GM13976 (cell line): ENCODE data around the gene RAB4B.
"Not testable (repeated sequence)": the region's sequence is repeated elsewhere in the genome, so short reads cannot be mapped to it uniquely, and the experiment has no call there.

ENCODE experiments used
- DNase-seq: peaks from one replicate; pipeline ENCODE4 v3.0.0; 2012; ENCODE audit warnings: low spot score
- in situ Hi-C: fragments of 300-500 bp; cut with MboI; formaldehyde crosslinking; loops from one replicate; pipeline ENCODE4 v1.12.0; 2022; ENCODE audit warnings: low sequenced_read_pairs, mixed read lengths, inconsistent platforms; ENCODE audit not compliant: unreplicated experiment
- TF ChIP-seq, protein P1 (sequence below): IDR thresholded peaks from 2 replicates; pipeline ENCODE4 v1.5.1; 2012; ENCODE audit warnings: borderline replicate concordance, mild to moderate bottlenecking; ENCODE audit not compliant: insufficient read depth; ENCODE audit errors: extremely low read depth, missing control alignments, control extremely low read depth

RAB4B gene

DNA sequence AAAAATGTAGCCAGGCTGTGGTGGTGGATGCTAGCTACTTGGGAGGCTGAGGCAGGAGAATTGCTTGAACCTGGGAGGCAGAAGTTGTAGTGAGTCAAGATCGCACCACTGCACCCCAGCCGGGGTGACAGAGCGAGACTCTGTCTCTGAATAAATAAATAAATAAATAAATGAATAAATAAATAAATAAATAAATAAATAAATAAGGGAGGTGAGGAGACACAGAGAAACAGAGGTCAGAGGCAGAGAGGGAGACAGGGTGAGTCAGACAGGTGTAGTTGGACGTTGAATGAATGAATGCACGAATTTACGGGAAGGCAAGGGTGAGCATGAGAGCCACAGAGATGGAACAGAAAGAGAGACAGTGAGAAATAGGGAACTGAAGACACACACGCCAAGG, 3.1 kb downstream of the RAB4B start:
- in situ Hi-C loops = no loop called here
- TF ChIP-seq, protein P1, sequence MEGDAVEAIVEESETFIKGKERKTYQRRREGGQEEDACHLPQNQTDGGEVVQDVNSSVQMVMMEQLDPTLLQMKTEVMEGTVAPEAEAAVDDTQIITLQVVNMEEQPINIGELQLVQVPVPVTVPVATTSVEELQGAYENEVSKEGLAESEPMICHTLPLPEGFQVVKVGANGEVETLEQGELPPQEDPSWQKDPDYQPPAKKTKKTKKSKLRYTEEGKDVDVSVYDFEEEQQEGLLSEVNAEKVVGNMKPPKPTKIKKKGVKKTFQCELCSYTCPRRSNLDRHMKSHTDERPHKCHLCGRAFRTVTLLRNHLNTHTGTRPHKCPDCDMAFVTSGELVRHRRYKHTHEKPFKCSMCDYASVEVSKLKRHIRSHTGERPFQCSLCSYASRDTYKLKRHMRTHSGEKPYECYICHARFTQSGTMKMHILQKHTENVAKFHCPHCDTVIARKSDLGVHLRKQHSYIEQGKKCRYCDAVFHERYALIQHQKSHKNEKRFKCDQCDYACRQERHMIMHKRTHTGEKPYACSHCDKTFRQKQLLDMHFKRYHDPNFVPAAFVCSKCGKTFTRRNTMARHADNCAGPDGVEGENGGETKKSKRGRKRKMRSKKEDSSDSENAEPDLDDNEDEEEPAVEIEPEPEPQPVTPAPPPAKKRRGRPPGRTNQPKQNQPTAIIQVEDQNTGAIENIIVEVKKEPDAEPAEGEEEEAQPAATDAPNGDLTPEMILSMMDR = no peak
- DNase-seq = no peak

DNA sequence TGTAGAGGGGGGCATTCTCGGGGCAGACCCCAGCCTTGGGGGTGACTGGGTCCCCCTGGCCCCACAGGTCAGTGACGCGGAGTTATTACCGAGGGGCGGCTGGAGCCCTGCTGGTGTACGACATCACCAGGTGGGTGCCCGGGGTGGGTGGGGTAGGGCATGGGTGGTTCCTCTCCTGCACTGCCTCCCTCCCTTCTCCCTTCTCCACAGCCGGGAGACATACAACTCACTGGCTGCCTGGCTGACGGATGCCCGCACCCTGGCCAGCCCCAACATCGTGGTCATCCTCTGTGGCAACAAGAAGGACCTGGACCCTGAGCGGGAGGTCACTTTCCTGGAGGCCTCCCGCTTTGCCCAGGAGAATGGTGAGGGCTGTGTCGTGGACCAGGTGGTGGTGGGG, 5.7 kb downstream of the RAB4B start:
- in situ Hi-C loops = no loop called here

DNA sequence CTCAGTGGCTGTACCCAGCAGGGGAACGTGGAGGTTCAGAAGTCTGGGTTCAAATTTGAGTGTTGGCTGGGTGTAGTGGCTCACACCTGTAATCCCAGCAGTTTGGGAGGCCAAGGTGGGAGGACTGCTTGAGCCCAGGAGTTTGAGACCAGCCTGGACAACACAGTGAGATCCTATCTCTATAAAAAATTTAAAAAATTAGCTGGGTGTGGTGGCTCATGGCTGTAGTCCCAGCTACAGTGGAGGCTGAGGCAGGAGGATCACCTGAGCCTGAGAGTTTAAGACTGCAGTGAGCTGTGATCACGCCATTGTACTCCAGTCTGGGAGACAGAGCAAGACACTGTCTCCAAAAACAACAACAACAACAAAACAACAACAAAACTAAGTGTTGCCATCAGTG, 6.1 kb downstream of the RAB4B start:
- in situ Hi-C loops, DNase-seq: not testable (repeated sequence)

More for the DNA sequence above, 5.7 kb downstream of the RAB4B start:
- no peak for DNase-seq
- TF ChIP-seq, protein P1 = no peak

DNA sequence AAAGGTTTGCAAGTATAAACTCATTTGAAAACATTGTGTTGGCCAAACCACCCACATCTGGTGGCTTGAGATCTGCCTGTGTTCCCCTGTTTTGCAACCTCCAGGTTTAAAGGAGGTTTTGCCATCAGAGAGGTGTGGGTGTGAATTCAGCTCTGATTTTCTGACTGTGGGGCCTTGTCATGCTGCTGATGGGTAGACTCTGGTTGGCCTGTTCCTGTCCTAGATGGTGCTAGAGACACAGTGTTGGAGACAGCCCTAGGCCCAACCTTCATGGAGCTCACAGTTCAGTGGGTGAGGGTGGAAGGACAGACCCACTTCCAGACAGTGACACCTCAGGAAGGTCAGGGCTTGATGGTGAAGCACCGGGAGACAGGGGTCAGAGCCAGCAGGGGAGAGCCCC, 7.5 kb downstream of the RAB4B start:
- no peak for DNase-seq
- TF ChIP-seq, protein P1 = no peak
- in situ Hi-C loops = no loop called here

DNA sequence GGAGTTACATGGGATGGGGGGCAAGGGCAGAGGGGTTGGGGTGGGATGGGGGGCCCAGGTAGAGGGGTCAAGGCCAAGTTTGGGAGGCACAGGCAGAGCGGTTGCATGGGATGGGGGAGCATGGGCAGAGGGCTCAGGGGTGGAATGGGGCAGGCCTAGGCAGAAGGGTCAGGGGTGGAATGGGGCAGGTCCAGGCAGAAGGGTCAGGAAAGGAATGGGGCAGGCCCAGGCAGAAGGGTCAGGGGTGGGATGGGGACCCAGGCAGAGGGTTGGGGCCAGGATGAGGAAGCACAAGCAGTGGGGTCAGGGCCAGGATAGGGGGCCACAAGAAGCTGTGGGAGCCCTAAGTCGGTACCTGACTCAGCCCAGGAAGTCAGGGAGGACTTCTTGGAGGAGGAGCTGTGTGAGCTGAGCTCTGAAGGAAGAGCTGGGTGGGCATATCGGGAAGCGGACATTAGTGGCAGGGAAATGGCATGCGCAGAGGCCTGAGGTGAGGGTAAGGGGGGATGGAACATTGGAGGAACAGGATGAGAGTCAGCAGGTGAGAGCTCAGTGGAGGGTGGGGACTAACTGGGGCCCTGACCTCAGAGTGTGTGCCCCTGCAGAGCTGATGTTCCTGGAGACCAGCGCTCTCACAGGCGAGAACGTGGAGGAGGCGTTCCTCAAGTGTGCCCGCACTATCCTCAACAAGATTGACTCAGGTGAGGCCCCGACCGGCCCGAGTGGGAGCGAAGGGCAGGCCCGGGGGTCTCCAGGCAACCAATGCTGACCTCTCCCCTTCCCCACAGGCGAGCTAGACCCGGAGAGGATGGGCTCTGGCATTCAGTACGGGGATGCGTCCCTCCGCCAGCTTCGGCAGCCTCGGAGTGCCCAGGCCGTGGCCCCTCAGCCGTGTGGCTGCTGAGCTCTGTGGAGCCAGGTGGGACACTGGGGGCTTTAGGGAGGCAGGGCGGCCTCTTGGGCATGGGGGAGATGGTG, 8.3 kb downstream of the RAB4B start:
- DNase-seq = no peak
- TF ChIP-seq, protein P1 = no peak
- in situ Hi-C loops = no loop called here

DNA sequence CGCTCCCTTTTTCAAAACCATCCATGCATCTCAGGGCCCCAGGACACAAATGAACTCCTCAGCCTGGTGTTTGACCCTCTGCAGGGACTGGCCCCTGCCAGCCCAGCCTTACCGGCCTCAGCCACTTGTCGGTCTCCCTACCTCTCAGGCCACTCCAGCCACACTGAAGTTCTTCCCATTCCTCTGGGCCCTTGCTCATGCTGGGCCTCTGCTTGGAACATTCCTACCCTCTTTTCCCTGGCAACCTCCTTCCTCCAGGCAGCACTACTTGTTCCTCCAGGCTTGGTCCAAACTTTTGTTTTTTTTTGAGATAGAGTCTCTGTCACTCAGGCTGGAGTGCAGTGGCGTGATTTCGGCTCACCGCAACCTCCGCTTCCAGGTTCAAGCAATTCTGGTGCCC, 13.3 kb downstream of the RAB4B start:
- in situ Hi-C loops = no loop called here
- DNase-seq = no peak
- TF ChIP-seq, protein P1 = no peak

DNA sequence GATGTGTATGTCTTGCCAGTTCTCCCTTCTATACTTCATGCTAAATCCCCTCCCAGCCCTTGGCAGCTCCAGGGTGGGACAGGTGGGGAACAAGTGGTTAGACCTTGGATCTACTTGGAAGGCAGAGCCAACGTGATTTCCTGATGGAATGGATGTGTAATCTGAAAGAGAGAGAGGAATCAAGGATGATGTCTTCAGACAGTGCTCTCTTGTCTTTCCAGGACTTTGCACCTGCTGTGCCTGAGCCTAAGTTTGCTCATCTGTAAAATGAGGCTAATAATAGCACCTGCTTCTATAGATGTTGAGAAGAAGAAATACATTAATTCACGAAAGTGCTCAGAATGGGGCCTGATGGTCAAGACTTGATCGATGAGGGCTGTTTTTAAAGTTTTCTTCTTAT, 13.9 kb downstream of the RAB4B start:
- no peak for DNase-seq
- in situ Hi-C loops = no loop called here
- TF ChIP-seq, protein P1 = no peak
